Chondrocyte (in vitro differentiated cells): ENCODE data around the gene RBPMS2. TPM values are rescaled to one million over a fixed set of nuclear protein-coding genes. Genes with fewer than 3 reads are reported as not detected.

ENCODE experiments used
- DNase-seq: peaks from one replicate; pipeline ENCODE4 v3.0.0; 2021; ENCODE audit warnings: mixed read lengths, low spot score
- H3K27ac Mint-ChIP-seq: one replicate; pipeline ENCODE4 v1.8.0; 2021; ENCODE audit warnings: mild to moderate bottlenecking, moderate library complexity, mixed read lengths; ENCODE audit not compliant: unreplicated experiment
- H3K27me3 Mint-ChIP-seq: 2 replicates; pipeline ENCODE4 v1.8.0; 2021; ENCODE audit warnings: low read depth, mixed read lengths
- H3K36me3 Mint-ChIP-seq: 2 replicates; pipeline ENCODE4 v1.8.0; 2021; ENCODE audit warnings: low read depth, mixed read lengths
- H3K4me1 Mint-ChIP-seq: 2 replicates; pipeline ENCODE4 v1.8.0; 2021; ENCODE audit warnings: low read depth, mild to moderate bottlenecking, mixed read lengths
- H3K4me3 Mint-ChIP-seq: one replicate; pipeline ENCODE4 v1.8.0; 2021; ENCODE audit warnings: mild to moderate bottlenecking, moderate library complexity, mixed read lengths; ENCODE audit not compliant: unreplicated experiment
- H3K9me3 Mint-ChIP-seq: 2 replicates; pipeline ENCODE4 v1.8.0; 2021; ENCODE audit warnings: low read depth, mixed read lengths
- CTCF ChIP-seq: fragments of 200-600 bp; sonication (generic); IDR thresholded peaks from 2 replicates; pipeline ENCODE4 v1.5.0; 2021; ENCODE audit warnings: antibody characterized with exemption, mild to moderate bottlenecking, moderate library complexity
- total RNA-seq: library from RNA; stranded (reverse); gene quantifications from 3 replicates; pipeline ENCODE4 v1.2.1, GENCODE V29; 2021

RBPMS2 gene
- total RNA-seq, 1 donor from 2014 or later = 4.7 TPM

- Mint-ChIP-seq H3K9me3 (no peaks in the 10 kb centered on the region), H3K36me3 (no peaks in the 10 kb centered on the region), H3K27me3 (no peaks in the 10 kb centered on the region), H3K4me3 (no peak overlapping the region), H3K27ac (no peak overlapping the region), H3K4me1 (peaks cover 18% of the 10 kb centered on the region)
- no peak for TF ChIP-seq CTCF
- no peak for DNase-seq
Measured at GRCh38 chr15:64747578-64747977, 27.8 kb downstream of the RBPMS2 start.

- Mint-ChIP-seq H3K27ac (no peak overlapping the region), H3K9me3 (no peaks in the 10 kb centered on the region), H3K4me1 (peaks cover 18% of the 10 kb centered on the region), H3K4me3 (no peak overlapping the region), H3K36me3 (no peaks in the 10 kb centered on the region), H3K27me3 (no peaks in the 10 kb centered on the region)
- DNase-seq = no peak
- TF ChIP-seq CTCF = no peak
Measured at GRCh38 chr15:64746921-64747320, 28.5 kb downstream of the RBPMS2 start.

- Mint-ChIP-seq H3K9me3 (no peaks in the 10 kb centered on the region), H3K27ac (no peak overlapping the region), H3K4me3 (no peak overlapping the region), H3K4me1 (peaks cover 18% of the 10 kb centered on the region), H3K36me3 (no peaks in the 10 kb centered on the region), H3K27me3 (no peaks in the 10 kb centered on the region)
- TF ChIP-seq CTCF = no peak
- DNase-seq = no peak
Measured at GRCh38 chr15:64746356-64746755, 29.0 kb downstream of the RBPMS2 start.

- no peak for TF ChIP-seq CTCF
- H3K9me3 Mint-ChIP-seq = no peaks in the 10 kb centered on the region
- H3K27me3 Mint-ChIP-seq = no peaks in the 10 kb centered on the region
- H3K4me1 Mint-ChIP-seq = no peaks in the 10 kb centered on the region
- H3K36me3 Mint-ChIP-seq = no peaks in the 10 kb centered on the region
- H3K27ac Mint-ChIP-seq = no peak overlapping the region
- DNase-seq = no peak
- no peak overlapping the region for H3K4me3 Mint-ChIP-seq
Measured at GRCh38 chr15:64743691-64744090, 31.7 kb downstream of the RBPMS2 start.

- DNase-seq = no peak
- no peaks in the 10 kb centered on the region for H3K9me3 Mint-ChIP-seq
- H3K4me1 Mint-ChIP-seq = no peaks in the 10 kb centered on the region
- TF ChIP-seq CTCF = no peak
- H3K36me3 Mint-ChIP-seq = no peaks in the 10 kb centered on the region
- no peaks in the 10 kb centered on the region for H3K27me3 Mint-ChIP-seq
- H3K27ac Mint-ChIP-seq = no peak overlapping the region
- no peak overlapping the region for H3K4me3 Mint-ChIP-seq
Measured at GRCh38 chr15:64742921-64743320, 32.5 kb downstream of the RBPMS2 start.
